T follicular helper cell (primary cell): Measurements from ENCODE around the gene IL19.

Experiments used
- DNase-seq: peaks from one replicate; pipeline ENCODE4 v3.0.0-alpha.2; 2020; ENCODE audit warnings: low read depth

Gene IL19

DNA sequence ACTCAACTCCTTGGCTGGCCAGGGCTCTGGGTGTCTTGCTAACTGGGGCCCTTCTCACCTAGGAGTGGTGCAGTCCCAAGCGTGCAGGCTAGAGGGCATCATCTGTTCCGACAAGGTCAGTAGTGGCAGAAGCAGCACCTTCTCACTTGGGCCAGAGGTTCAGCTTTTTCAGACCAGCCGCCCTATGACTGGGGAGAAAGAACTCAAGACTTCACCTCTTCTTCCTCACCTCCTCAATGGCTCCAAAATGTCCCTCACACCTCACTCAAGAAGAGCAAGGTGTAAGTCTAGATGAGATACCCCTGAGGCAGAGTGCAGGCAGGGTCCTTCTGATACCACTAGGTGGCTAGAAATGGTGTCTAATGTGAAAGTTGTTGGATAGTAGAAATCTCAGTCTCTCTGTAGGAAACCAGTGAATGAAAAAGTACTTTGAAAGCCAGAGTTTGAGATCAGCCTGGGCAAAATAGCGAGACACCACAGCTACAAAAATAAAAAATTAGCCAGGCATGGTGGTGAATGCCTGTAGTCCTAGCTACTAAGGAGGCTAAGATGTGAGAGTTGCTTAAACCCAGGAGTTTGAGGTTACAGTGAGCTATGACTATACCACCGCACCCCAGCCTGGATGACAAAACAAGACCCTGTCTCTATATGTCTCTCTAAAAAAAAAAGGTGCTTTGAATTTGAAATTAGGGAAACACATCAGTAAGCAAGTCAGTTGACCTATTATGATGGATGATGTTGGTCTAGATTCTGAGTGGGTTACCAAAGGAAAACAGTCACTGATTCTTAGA lies 86.3 kb downstream of the IL19 start:
- no peak for DNase-seq

DNA sequence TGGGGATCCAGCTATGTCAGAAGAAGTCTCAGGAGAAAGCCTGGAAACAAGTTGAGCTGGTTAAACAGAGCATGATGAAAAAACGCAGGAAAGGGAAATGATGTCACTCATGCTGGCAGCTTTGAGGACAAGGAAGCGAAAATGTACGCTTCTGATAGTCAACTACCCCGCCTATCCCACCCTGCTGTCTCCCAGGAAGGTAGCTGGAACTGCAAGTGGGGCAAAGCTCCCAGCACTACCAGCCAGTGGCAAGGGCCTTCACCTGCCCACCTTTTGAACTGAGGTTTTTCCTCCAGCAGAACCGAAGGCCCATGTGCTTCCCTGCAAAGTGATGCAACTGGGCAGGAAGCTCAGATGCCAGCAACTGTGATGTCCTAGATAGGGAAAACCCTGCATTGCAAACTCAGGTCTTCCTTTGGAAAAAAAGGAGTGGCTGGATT lies 88.5 kb downstream of the IL19 start:
- DNase-seq: no peak

DNA sequence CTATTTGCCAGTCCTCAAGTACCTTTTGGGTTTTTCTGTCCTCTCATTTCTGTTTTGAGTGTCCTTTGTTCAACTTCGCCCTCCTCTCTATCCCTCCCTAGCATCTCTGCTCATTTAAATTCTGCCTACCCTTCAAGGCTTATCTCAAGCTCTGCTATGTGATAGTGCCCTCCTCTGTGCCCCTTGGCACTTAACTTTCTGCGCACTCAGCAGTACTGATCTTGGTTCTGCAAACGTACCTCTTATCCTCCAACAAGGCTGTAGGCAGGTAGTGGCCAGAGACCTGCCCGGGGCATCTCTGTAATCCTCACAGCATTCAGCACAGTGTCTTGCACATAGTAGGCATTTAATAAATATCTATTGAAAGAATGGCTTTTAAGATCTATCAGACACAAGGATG lies 89.6 kb downstream of the IL19 start:
- DNase-seq: no peak

DNA sequence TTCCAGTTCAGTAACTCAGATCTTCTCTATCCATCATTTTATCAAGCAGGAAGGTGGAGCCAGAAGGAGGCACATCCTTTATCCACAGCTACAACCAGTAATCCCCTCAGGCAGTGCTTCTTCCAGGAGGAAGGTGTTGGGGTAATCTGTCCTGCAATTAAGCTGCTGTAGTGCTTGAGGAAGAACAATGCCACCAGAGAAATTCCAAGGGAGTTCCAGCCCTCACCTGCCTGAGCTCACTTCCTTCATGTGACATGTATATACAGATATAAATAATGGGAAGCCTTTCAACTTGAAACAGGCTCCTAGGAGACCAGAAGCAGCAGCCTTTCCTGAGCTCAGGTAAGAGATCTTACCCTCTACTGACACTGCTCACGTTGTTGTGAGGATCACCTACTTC lies 92.7 kb downstream of the IL19 start:
- DNase-seq: no peak

DNA sequence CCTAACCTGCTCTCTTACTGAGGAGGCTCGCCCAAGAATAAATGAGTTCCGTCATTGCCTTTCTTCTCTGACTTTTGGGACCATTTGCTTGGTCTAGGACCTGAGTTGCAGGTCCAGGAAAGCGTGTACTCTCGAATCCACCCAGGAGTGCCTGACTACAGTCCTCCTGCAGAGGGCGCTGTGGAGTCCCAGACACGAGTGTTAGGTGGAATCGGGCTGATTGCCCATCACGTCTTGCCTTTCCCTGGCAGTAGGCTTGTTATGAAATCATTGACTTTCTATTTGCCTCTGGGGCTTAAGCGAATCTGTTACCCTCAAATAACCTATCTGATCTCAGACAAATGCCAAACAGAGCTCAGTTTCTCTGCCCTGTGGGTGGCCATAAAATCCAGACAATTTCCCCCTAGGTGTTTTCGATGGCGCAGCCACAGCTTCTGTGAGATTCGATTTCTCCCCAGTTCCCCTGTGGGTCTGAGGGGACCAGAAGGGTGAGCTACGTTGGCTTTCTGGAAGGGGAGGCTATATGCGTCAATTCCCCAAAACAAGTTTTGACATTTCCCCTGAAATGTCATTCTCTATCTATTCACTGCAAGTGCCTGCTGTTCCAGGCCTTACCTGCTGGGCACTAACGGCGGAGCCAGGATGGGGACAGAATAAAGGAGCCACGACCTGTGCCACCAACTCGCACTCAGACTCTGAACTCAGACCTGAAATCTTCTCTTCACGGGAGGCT lies 94.5 kb downstream of the IL19 start, which contains the start of gene IL20:
TSS of gene IL20 (plus strand) at position 685 of the 733 bp plus-strand sequence. CDS start 230 bp downstream, outside the sequence.
- peak; percentile 79 for DNase-seq

DNA sequence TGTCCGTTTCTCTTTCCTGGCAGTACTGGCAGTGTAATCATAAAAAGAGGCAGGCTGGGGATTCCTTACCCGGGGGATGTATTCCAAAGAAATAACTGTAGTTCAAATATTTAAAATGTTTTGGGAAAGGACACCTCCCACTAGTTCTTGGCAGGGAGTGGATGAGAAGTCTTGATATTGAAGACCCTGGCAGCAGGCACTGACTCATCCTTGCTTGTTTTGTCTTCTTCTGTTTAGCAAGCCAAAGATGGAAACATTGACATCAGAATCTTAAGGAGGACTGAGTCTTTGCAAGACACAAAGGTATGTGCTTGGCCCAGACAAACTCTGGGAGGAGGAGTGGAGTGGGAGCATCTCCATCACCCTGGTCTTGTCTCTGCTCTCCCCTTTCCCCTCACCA lies 95.5 kb downstream of the IL19 start:
- no peak for DNase-seq

DNA sequence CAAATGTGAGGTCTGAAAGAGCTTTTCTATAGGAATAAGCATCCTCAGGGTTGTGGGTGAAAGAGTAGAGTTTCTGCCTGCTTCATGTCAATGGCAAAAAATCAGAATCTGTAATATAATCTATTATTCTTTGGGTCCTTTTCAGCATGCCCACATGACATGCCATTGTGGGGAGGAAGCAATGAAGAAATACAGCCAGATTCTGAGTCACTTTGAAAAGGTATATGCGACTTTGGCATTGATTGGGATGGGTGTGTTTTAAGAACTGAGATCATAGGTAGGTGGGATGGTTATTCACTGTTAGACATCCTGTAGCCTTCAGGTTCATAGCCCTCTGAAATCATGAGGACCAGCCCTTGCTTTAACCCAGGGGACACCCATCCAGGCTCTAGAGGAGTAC lies 96.7 kb downstream of the IL19 start:
- no peak for DNase-seq

DNA sequence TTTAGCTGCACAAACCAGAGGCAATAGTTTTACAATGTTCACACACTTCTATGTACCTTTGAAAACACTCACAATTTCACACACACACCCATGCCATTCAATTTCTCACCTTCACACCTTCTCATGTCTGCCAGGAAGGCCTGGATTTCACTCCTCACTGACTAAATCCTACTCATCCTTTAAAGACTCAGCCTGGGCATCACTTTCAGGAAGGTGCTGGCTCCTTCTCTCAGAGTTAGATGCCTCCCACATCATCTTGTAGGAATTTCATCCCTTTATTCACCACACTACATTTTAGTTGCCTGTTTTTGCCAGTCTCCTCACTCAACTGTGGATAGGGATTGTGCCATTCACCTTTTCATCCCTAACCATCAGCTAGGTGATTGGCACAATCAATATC lies 97.1 kb downstream of the IL19 start:
- no peak for DNase-seq

DNA sequence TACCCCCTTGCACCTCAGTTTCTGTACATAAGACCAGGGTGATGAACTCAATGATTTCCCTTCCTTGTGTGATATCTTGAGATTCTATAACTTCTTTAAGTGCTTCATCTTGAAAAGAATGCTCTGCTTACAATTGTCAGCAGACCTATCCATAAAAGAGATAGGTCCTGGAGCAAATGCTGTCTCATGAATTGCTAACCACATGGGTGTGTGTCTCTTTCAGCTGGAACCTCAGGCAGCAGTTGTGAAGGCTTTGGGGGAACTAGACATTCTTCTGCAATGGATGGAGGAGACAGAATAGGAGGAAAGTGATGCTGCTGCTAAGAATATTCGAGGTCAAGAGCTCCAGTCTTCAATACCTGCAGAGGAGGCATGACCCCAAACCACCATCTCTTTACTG lies 97.7 kb downstream of the IL19 start:
- DNase-seq: no peak

DNA sequence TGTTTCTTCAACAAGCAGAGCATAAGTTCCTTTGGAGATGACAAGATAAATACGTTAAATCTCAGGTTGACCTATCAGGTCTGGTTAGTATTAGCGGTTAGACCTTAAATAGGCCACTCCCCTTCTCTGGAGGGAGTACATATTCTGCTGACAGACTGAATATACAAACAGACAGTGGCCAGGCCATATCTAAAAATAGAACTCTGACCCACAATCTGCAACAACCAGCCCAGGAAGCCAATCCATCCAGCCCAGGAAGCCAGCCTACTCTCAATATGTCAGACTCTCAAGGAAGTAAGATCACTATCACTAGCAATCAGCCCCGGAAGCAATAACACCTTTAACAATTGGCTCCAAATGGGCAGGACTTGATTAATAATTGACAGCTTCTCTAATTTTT lies 101.6 kb downstream of the IL19 start:
- DNase-seq: no peak

DNA sequence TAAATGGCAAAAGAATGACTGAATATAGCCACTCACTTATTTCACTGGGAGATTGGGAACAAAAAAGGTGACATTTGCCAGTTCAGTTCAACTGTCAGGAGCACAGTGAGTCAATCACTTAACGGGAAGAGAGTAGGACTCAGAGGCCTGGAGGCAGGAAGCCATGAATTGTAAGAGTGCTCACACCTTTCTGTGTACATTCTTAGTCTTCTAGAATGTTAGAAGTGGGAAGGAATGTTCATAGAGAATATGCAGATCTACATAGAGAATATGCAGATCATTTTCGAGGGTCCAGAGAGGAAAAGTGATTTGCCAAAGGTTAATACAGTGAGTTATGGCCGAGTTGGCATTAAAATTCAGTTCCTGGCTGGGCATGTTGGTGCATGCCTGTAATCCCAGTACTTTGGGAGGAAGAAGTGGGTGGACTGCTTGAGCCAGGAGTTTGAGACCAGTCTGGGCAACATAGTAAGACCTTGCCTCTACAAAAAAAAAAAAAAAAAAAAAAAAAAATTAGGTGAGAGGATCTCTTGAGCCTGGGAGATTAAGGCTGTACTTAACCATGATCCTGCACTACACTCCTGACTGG lies 103.1 kb downstream of the IL19 start:
- no peak for DNase-seq

DNA sequence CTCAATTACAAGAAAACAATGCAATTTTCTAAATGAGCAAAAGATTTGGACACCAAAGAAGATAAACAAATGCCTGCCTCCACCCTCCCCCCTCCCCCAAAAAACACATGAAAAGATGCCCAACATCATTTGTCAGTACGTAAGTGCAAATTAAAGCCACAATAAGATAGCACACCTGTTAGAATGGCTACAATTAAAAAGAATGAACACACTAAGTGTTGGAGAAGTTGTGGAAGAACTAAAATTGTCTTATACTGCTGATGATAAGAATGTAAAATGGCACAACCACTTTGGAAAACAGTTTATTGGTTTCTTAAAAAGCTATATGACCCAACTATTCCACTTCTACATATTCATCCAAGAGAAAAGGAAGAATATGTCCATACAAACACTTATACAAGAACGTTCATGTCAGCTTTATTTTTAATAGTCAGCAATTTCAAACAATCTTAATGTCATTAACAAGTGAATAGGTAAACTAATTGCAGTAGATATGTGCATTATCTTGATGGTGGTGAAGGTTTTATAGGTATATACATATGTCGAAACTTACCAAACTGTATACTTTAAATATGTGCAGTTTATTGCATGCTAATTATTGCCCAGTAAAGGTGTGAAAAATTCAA lies 105.3 kb downstream of the IL19 start:
- DNase-seq: no peak

DNA sequence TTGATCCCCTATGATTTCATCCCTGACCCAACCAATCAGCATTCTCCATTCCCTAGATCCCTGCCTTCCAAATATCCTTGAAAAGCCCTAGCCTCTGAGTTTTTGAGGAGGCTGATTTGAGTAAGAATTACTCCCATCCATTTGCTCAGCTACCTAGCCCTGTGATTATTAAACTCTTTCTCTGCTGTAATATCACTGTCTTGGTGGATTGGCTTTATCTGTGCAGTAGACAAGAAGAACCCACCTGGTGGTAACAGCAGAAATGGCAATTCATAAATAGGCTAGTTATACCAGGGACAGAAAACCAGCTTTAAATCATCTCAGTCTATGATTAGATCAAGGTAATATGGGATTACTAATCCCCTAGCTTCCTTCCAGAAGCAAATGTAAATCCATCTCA lies 107.9 kb downstream of the IL19 start:
- DNase-seq: no peak

DNA sequence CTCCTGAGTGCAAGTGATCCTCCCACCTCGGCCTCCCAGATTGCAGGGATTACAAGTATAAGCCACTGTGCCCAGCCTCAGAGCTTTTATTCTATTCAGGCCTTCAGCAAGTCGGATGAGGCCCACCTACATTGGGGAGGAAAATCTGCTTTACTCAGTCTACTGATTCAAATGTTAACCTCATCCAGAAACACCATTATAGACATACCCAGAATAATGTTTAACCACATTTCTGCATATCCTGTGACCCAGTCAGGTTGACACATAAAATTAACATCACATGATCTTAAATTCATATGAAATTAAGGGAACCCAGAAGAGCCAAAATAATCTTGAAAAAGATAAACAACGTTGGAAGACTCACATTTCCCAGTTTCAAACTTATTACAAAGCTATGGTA lies 109.7 kb downstream of the IL19 start:
- DNase-seq: no peak

DNA sequence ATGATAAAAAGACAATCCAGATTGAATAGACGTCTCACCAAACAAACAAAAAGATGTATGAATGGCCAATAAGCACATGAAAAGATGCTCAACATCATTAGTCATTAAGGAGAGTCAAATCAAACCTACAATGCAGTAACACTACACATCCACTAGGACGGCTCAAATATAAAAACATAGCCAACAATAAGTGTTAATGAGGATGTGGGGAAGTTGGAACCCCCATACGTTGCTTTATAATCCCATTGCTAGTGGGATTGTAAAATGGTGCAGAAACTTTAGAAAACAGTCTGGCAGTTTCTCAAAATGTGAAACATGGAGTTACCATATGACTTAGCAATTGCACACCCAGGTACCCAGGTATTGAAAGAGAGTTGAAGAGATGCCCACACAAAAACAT lies 112.0 kb downstream of the IL19 start:
- no peak for DNase-seq

DNA sequence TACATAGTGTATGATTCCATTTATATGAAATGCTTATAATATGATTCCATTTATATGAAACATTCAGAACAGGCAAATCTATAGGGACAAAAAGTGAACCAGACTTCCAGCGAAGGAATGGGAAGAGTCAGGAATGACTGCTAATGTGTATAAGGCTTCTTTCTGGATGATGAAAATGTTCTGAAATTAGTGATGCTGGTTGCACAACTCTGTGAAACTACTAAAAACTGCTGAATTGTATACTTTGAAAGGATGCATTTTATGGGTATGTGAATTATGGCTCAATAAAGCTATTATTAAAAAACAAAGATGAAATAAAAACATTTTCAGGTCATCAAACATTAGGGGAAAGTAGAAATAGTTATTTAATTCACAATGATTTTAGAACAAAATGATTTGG lies 112.6 kb downstream of the IL19 start:
- no peak for DNase-seq

DNA sequence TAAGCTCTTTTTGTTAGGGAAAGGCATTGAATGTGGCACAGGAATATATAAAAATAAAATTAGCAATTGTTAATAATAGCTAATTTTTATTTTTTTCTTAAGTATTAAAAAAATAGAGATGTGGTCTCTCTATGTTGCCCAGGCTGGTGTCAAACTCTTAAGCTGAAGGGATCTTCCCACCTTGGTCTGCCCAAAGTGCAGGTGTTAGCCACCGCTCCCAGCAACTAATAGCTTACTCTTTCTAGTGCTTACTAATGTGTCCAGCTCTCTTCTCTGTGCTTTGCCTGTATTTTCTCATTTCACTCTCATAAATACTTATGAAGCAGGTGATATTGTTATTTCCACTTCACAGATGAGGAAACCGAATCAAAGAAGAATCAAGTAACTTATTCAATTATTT lies 113.3 kb downstream of the IL19 start:
- DNase-seq: no peak

DNA sequence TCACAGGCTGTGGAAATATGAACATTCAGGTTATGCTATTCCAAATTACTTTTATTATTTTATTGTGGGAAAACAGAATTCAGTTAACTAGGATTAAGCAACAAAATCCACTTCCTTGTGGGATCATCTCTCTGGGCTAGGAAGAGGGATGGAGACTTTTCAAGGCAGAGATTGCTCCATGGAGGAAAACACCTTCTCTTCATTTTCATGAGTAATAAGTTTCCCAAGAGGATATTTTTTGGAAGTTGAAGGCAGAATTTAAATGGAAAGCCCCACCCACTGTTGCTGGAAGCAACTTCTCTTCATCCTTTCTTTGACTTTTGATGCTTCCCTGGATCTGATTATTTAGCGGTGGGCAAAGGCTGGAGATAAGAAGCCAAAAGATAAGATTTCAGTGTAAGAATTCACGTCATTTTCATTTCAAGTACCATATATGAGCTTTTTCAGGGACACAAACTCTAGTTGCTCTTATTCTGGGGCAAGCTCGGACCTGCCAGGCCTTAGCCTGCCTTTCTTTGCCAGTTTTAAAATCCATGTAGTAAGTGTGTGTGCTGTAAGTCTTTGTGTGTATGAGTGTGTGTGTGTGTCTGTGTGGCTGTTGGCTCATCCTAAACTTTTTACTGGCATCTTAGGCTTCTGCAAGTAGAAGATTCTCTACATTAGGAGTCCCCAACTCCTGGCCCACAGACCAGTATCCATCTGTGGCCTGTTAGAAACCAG lies 114.9 kb downstream of the IL19 start:
- no peak for DNase-seq

DNA sequence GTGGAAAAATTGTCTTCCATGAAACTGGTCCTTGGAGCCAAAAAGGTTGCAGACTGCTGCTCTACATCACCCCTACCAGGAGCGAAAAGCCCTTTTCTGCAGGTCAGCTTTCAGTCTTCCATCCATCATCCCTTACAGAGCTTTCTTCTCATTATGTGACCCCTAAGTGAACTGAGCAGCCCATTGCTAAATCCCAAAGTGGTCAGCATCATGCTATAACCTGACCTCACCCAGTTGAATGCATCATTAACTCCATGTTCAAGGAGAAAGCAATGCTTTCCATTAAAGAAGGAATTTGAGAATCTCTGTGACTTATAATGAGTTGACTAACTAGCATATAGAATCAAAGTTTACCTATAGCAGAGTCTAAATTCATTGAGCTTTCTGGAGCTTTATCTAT lies 116.3 kb downstream of the IL19 start:
- DNase-seq: no peak

DNA sequence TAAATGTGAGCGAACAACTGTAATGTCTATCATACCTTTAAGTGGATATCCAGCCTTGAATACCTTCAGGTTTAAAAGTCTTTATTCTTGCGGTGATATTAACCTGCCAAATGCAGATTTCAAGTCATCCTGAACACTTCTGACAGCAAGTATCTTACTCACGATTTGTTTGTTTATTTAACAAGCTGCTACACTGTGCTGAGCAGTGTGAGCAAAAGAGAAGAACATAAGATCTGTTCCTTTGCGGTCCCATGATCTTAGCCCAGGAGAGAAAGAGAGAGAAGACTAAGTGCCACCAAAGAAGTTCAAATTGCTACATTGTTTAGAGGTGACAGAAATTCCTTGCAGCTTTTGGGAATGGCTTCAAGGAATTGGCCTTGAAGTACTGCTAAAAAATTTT lies 117.1 kb downstream of the IL19 start:
- DNase-seq: no peak

DNA sequence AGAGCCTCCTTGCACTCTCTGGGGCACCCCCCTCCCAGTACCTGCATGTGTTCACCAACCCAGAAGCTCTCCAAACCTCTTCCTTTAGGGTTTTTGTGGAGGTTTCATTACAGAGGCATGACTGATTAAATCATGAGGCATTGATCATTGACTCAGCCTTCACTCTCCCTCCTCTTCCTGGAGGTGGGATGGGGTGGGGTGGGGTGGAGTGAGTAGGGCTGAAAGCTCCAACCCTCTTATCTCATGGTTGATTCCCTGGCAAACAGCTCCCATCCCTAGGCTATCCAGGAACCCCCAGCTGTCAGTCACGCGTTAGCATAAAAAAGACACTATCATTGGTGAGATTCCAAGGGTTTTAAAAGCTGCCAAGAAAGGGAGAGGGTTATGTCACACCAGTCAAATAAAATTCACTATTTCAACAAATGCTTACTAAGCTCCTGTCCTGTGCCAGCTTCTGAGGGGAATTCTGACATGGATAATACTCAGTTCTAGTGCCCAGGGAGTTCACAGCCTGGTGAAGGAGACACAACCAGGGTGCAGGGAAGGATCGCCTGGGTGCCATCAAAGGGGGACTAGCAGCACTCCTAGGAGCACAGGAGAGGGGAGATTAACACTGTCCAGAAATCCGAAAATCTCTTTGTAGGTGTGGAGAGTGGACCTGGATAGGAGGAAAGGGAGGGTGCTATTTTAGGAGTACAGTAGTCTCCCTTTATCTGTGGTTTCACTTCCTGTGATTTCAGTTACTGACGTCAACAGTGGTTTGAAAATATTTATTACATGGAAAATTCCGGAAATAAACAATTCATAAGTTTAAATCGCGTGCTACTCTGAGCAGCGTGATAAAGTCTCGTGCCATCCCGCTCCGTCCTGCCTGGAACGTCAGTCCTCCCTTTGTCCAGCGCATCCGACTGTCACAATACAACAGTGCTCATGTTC lies 119.8 kb downstream of the IL19 start:
- DNase-seq: no peak
